NT2/D1 (cell line): Measurements from ENCODE around the gene SLCO4A1.

ENCODE experiments used
- YY1 ChIP-seq: IDR thresholded peaks from 2 replicates; pipeline ENCODE4 v1.6.1; 2011; ENCODE audit not compliant: insufficient read length, insufficient read depth
- ZNF274 ChIP-seq: IDR thresholded peaks from 2 replicates; pipeline ENCODE4 v1.6.1; 2011; ENCODE audit warnings: mild to moderate bottlenecking, low read depth, low read length

DNA sequence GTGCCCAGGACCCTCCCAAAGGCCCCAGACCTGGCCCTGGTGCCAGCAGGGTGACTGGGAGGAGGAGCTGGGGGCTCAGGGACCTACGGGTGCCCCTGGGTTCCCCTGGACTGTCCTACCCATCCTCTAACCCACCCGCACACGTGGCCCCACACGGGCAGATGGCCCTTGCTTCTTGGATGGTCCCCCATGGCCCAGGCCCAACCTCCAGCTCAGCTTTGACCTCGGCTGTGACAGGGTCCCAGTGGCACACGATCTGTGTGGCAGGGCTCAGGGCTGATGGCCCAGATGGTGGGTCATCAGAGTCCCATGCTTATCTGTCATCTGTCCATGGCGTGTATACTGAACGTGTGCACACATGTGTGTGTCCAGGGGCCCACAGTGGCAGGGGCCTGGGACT is 70.3 kb downstream of the SLCO4A1 start:
- no peak for TF ChIP-seq YY1
- TF ChIP-seq ZNF274 = no peak
